H1 (cell line): Measurements from ENCODE around the gene MARVELD2. TPM values are rescaled to one million over a fixed set of nuclear protein-coding genes. Genes with fewer than 3 reads are reported as not detected.

Source experiments
- CTCF ChIA-PET: fragments of 300-600 bp; sonication (Branson Sonifier 250); formaldehyde crosslinking; loops from one replicate; lab custom pipeline; 2021; ENCODE audit not compliant: partially characterized antibody; lab: Charles Lee
- POLR2A ChIA-PET: fragments of 300-600 bp; sonication (Branson Sonifier 250); formaldehyde crosslinking; loops from one replicate; lab custom pipeline; 2021; ENCODE audit warnings: inconsistent platforms; ENCODE audit not compliant: partially characterized antibody; lab: Charles Lee
- DNase-seq, 2 experiments: peaks; one replicate each; pipeline versions ENCODE4 v3.0.0 to v3.0.0-alpha.2; 2010 to 2022; ENCODE audit warnings: low spot score in 2 of 2, low read depth in 1 of 2, mixed read lengths in 1 of 2
- FAIRE-seq: peaks from 2 replicates; lab custom pipeline; 2011; peaks lifted over from hg19 to GRCh38; lab: Jason Lieb, UNC
- H2AFZ ChIP-seq: 2 replicates; pipeline ENCODE4 v1.8.1; 2012; ENCODE audit warnings: low read length, inconsistent platforms
- H2AK5ac ChIP-seq: 2 replicates; pipeline ENCODE4 v1.6.1; 2013; ENCODE audit warnings: low read depth, low read length
- H2BK120ac ChIP-seq: replicated peaks from 2 replicates; pipeline ENCODE3; 2013; ENCODE audit warnings: low read depth, low read length, inconsistent platforms
- H2BK12ac ChIP-seq: 2 replicates; pipeline ENCODE4 v1.6.1; 2013; ENCODE audit warnings: low read depth, low read length
- H2BK15ac ChIP-seq: 2 replicates; pipeline ENCODE4 v1.6.1; 2013; ENCODE audit warnings: low read length
- H2BK20ac ChIP-seq: 2 replicates; pipeline ENCODE4 v1.6.1; 2013; ENCODE audit warnings: low read length
- H2BK5ac ChIP-seq: 2 replicates; pipeline ENCODE4 v1.6.1; 2013; ENCODE audit warnings: low read depth, low read length
- H3K14ac ChIP-seq: 2 replicates; pipeline ENCODE4 v1.6.1; 2013; ENCODE audit warnings: inconsistent platforms; ENCODE audit not compliant: insufficient read length
- H3K18ac ChIP-seq: 2 replicates; pipeline ENCODE4 v1.6.1; 2013; ENCODE audit warnings: low read length; ENCODE audit errors: extremely low read depth
- H3K23ac ChIP-seq: 2 replicates; pipeline ENCODE4 v1.6.1; 2013; ENCODE audit warnings: inconsistent platforms; ENCODE audit not compliant: insufficient read length
- H3K23me2 ChIP-seq: 2 replicates; pipeline ENCODE4 v1.6.1; 2013; ENCODE audit warnings: low read depth, low read length
- H3K27ac ChIP-seq: 2 replicates; pipeline ENCODE4 v1.6.1; 2011; ENCODE audit warnings: low read depth, low read length, inconsistent platforms
- H3K27me3 ChIP-seq, 4 experiments: replicated peaks in 1 of 4; 1 replicate in 1 of 4; 2 replicates in 3 of 4; pipeline versions ENCODE4 v1.6.1 to v1.8.1; 2011 to 2013; ENCODE audit warnings: low read length in 3 of 4, mild to moderate bottlenecking in 3 of 4, inconsistent platforms in 2 of 4, mixed read lengths in 2 of 4, moderate library complexity in 1 of 4; ENCODE audit not compliant: control insufficient read depth in 3 of 4, insufficient read depth in 3 of 4; ENCODE audit errors: extremely low read depth in 1 of 4
- H3K36me3 ChIP-seq, 4 experiments: 2 replicates each; pipeline versions ENCODE4 v1.6.1 to v1.8.1; 2011 to 2013; ENCODE audit warnings: mild to moderate bottlenecking in 4 of 4, low read length in 3 of 4, moderate library complexity in 2 of 4, control low read depth in 1 of 4, inconsistent platforms in 1 of 4; ENCODE audit not compliant: insufficient read depth in 4 of 4, control insufficient read depth in 2 of 4
- H3K4ac ChIP-seq: replicated peaks from 2 replicates; pipeline ENCODE3; 2013; ENCODE audit warnings: low read length, low read depth, mixed read lengths, inconsistent platforms; ENCODE audit not compliant: insufficient read length
- H3K4me1 ChIP-seq, 4 experiments: replicated peaks in 1 of 4; 1 replicate in 1 of 4; 2 replicates in 3 of 4; pipeline versions ENCODE4 v1.6.1 to v1.8.1; 2011 to 2013; ENCODE audit warnings: low read length in 3 of 4, inconsistent platforms in 2 of 4, mixed read lengths in 1 of 4; ENCODE audit not compliant: insufficient read depth in 4 of 4, control insufficient read depth in 3 of 4
- H3K4me2 ChIP-seq, 2 experiments: 2 replicates each; pipeline versions ENCODE4 v1.6.1 to v1.8.1; 2011 to 2013; ENCODE audit warnings: low read depth in 2 of 2, low read length in 2 of 2, control low read depth in 1 of 2, inconsistent platforms in 1 of 2, mild to moderate bottlenecking in 1 of 2; ENCODE audit not compliant: insufficient read depth in 1 of 2
- H3K4me3 ChIP-seq, 4 experiments: fragments of 200-600, 300-600 bp in 1 of 4; sonication (generic), shearing (Covaris generic), sonication (Bioruptor Twin) in 1 of 4; 2 replicates each; pipeline versions ENCODE4 v1.5.1 to v1.8.1; 2011 to 2016; ENCODE audit warnings: low read length in 4 of 4, low read depth in 3 of 4, control low read depth in 2 of 4, inconsistent platforms in 2 of 4, mild to moderate bottlenecking in 2 of 4, mixed read lengths in 1 of 4, moderate library complexity in 1 of 4; ENCODE audit not compliant: insufficient read depth in 2 of 4; ENCODE audit errors: extremely low read depth in 1 of 4
- H3K56ac ChIP-seq: replicated peaks from 2 replicates; pipeline ENCODE3; 2013; ENCODE audit warnings: low read depth, mild to moderate bottlenecking, mixed read lengths, low read length, inconsistent platforms; ENCODE audit not compliant: insufficient read length
- H3K79me1 ChIP-seq: 2 replicates; pipeline ENCODE4 v1.6.1; 2013; ENCODE audit warnings: low read depth, low read length, control low read depth
- H3K79me2 ChIP-seq, 2 experiments: 2 replicates each; pipeline versions ENCODE4 v1.6.1 to v1.8.1; 2012 to 2013; ENCODE audit warnings: low read length in 2 of 2, mild to moderate bottlenecking in 2 of 2, inconsistent platforms in 1 of 2; ENCODE audit not compliant: insufficient read depth in 2 of 2, control insufficient read depth in 1 of 2
- H3K9ac ChIP-seq, 4 experiments: replicated peaks in 1 of 4; 1 replicate in 1 of 4; 2 replicates in 3 of 4; pipeline versions ENCODE4 v1.6.1 to v1.8.1; 2011 to 2013; ENCODE audit warnings: low read depth in 3 of 4, low read length in 3 of 4, control low read depth in 2 of 4, mild to moderate bottlenecking in 2 of 4, moderate library complexity in 2 of 4, inconsistent platforms in 1 of 4; ENCODE audit errors: extremely low read depth in 1 of 4
- H3K9me3 ChIP-seq, 2 experiments: 2 replicates each; pipeline versions ENCODE4 v1.6.1 to v1.8.1; 2012 to 2013; ENCODE audit warnings: mild to moderate bottlenecking in 2 of 2, moderate library complexity in 2 of 2, control low read depth in 1 of 2, inconsistent platforms in 1 of 2, low read depth in 1 of 2, low read length in 1 of 2, mixed read lengths in 1 of 2; ENCODE audit not compliant: insufficient read depth in 2 of 2
- H4K20me1 ChIP-seq, 2 experiments: replicated peaks in 1 of 2; 2 replicates each; pipeline versions ENCODE3 to v1.8.1; 2011 to 2013; ENCODE audit warnings: inconsistent platforms in 2 of 2, low read length in 2 of 2, mild to moderate bottlenecking in 1 of 2; ENCODE audit not compliant: insufficient read depth in 2 of 2, control insufficient read depth in 1 of 2
- H4K5ac ChIP-seq: 2 replicates; pipeline ENCODE4 v1.6.1; 2013; ENCODE audit warnings: low read length, low read depth, mixed read lengths, inconsistent platforms; ENCODE audit not compliant: insufficient read length
- H4K8ac ChIP-seq: 2 replicates; pipeline ENCODE4 v1.8.0; 2013; ENCODE audit warnings: mild to moderate bottlenecking, moderate library complexity, low read length, inconsistent platforms; ENCODE audit not compliant: insufficient read depth; ENCODE audit errors: extremely low read depth
- H4K91ac ChIP-seq: replicated peaks from 2 replicates; pipeline ENCODE3; 2013; ENCODE audit warnings: low read length, mixed read lengths, inconsistent platforms; ENCODE audit not compliant: insufficient read length
- BACH1 ChIP-seq: IDR thresholded peaks from 2 replicates; pipeline ENCODE4 v1.6.1; 2012; ENCODE audit warnings: low read length, improper control_type of control experiment
- CTBP2 ChIP-seq: IDR thresholded peaks from 2 replicates; pipeline ENCODE4 v1.7.0; 2011; ENCODE audit warnings: borderline replicate concordance, mild to moderate bottlenecking, moderate library complexity, mixed read lengths, low read length; ENCODE audit not compliant: insufficient read depth, insufficient read length
- EP300 ChIP-seq, 2 experiments: IDR thresholded peaks; 1 replicate in 1 of 2; 2 replicates in 1 of 2; pipeline ENCODE4 v1.6.1; 2011 to 2012; ENCODE audit warnings: low read depth in 2 of 2, low read length in 2 of 2, mild to moderate bottlenecking in 2 of 2, borderline replicate concordance in 1 of 2, inconsistent platforms in 1 of 2, moderate library complexity in 1 of 2
- MAFK ChIP-seq: IDR thresholded peaks from 2 replicates; pipeline ENCODE4 v1.6.1; 2012; ENCODE audit warnings: low read depth, mild to moderate bottlenecking, improper control_type of control experiment, low read length
- RXRA ChIP-seq: IDR thresholded peaks from 2 replicates; pipeline ENCODE4 v1.6.1; 2011; ENCODE audit warnings: low read depth, mild to moderate bottlenecking, low read length, moderate library complexity; ENCODE audit not compliant: insufficient read depth
- SIRT6 ChIP-seq: IDR thresholded peaks from one replicate; pipeline ENCODE4 v1.7.1; 2012; ENCODE audit warnings: low read length, inconsistent platforms
- SIX5 ChIP-seq: IDR thresholded peaks from 2 replicates; pipeline ENCODE4 v1.6.1; 2011; ENCODE audit warnings: mild to moderate bottlenecking, low read depth, low read length
- SP1 ChIP-seq: IDR thresholded peaks from 2 replicates; pipeline ENCODE4 v1.6.1; 2011; ENCODE audit warnings: low read depth, low read length
- SP4 ChIP-seq: IDR thresholded peaks from 2 replicates; pipeline ENCODE4 v1.6.1; 2012; ENCODE audit warnings: low read length, inconsistent platforms
- TAF1 ChIP-seq: IDR thresholded peaks from 2 replicates; pipeline ENCODE4 v1.6.1; 2011; ENCODE audit warnings: mild to moderate bottlenecking, low read depth, low read length
- TCF12 ChIP-seq: IDR thresholded peaks from 2 replicates; pipeline ENCODE4 v1.6.1; 2011; ENCODE audit warnings: low read depth, mild to moderate bottlenecking, low read length
- ZNF274 ChIP-seq: IDR thresholded peaks from 2 replicates; pipeline ENCODE4 v1.7.0; 2012; ENCODE audit warnings: low read length, borderline replicate concordance; ENCODE audit errors: extremely low read depth
- WGBS, 2 experiments: shearing (Covaris generic) in 1 of 2; methylation state at CpG; one replicate each; pipeline versions ENCODE4 v1.1.6 to v1.1.7; 2013 to 2015; ENCODE audit warnings: low lambda C conversion rate in 2 of 2, mixed read lengths in 2 of 2, inconsistent platforms in 1 of 2, low coverage in 1 of 2, missing lambda C conversion rate in 1 of 2; ENCODE audit not compliant: insufficient replicate concordance in 2 of 2, insufficient coverage in 1 of 2, insufficient read length in 1 of 2; ENCODE audit errors: extremely low coverage in 1 of 2, missing lambda C conversion rate in 1 of 2; 5-methylcytosine and 5-hydroxymethylcytosine counted together
- polyA plus RNA-seq, 7 experiments: library from polyadenylated mRNA; depleted of rRNA in 3 of 7; stranded (reverse) in 5 of 7; unstranded in 2 of 7; fragments of >200 nt in 5 of 7; fragments of 200-250 nt in 2 of 7; gene quantifications; 1 replicate in 5 of 7; 2 replicates in 1 of 7; 4 replicates in 1 of 7; pipeline versions ENCODE4 v1.2.1 to v1.2.3, GENCODE V29; 2011 to 2013; ENCODE audit warnings: missing spikeins in 2 of 7, mixed read lengths in 2 of 7
- total RNA-seq: library from RNA; stranded (reverse); fragmentation: NEBNext Ultra II Directional; extraction: Animal tissue kit (Norgen Biotek cat#: 25700); gene quantifications from 2 replicates; pipeline ENCODE4 v1.2.1, GENCODE V29; 2021
- TF ChIP-seq, protein P1 (sequence below): IDR thresholded peaks from 2 replicates; pipeline ENCODE4 v1.6.1; 2012; ENCODE audit warnings: inconsistent platforms
- TF ChIP-seq, protein P2 (sequence below): IDR thresholded peaks from 2 replicates; pipeline ENCODE4 v1.6.1; 2012; ENCODE audit warnings: low read length, inconsistent platforms

Gene MARVELD2
- total and polyA plus RNA-seq, 2 of the 8 experiments (the other 6 are each of a cell fraction or from before 2014, with no cell fraction given): 18.7 to 31.0 TPM

GRCh38 chr5:69462170-69462569 lies 47.3 kb downstream of the MARVELD2 start:
- Histone ChIP-seq H3K4me1 (no peaks in the 10 kb centered on the region), H2BK120ac (no peak overlapping the region), H3K79me2 (no peaks in the 10 kb centered on the region), H3K4me3 (no peak overlapping the region), H3K9me3 (no peaks in the 10 kb centered on the region), H4K91ac (no peak overlapping the region), H2BK12ac (no peak overlapping the region), H2BK5ac (no peak overlapping the region), H3K27me3 (no peaks in the 10 kb centered on the region), H3K36me3 (no peaks in the 10 kb centered on the region), H3K9ac (no peak overlapping the region), H2AK5ac (no peak overlapping the region), H3K27ac (no peak overlapping the region), H2BK20ac (no peak overlapping the region), H3K18ac (no peak overlapping the region), H3K23ac (no peak overlapping the region), H3K4me2 (no peak overlapping the region), H4K5ac (no peak overlapping the region), H4K20me1 (no peaks in the 10 kb centered on the region), H4K8ac (no peak overlapping the region), H3K4ac (no peak overlapping the region), H3K79me1 (no peaks in the 10 kb centered on the region), H3K56ac (no peak overlapping the region), H3K23me2 (no peaks in the 10 kb centered on the region), H2BK15ac (no peak overlapping the region), H3K14ac (no peak overlapping the region), H2AFZ (no peak overlapping the region)
- WGBS, 2 experiments: 100% methylated on average over 1 of the region's 1 CpG; no CpG with 5 or more reads in 1 of the 2 experiments
- POLR2A ChIA-PET: no interaction called here
- CTCF ChIA-PET: no interaction called here
- no peak for DNase-seq
- no peak for FAIRE-seq
- TF ChIP-seq BACH1 (no peak), SIRT6 (no peak), TAF1 (no peak), SP1 (no peak), TCF12 (no peak), SIX5 (no peak), SP4 (no peak), RXRA (no peak), ZNF274 (no peak), CTBP2 (no peak), MAFK (no peak), EP300 (IDR thresholded peaks at IDR 0.05; ENCODE audit: borderline replicate concordance in 1 of 2, low read depth in 2 of 2, low read length in 2 of 2) (no peak)
- TF ChIP-seq, protein P1, sequence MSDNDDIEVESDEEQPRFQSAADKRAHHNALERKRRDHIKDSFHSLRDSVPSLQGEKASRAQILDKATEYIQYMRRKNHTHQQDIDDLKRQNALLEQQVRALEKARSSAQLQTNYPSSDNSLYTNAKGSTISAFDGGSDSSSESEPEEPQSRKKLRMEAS: no peak
- TF ChIP-seq, protein P2, sequence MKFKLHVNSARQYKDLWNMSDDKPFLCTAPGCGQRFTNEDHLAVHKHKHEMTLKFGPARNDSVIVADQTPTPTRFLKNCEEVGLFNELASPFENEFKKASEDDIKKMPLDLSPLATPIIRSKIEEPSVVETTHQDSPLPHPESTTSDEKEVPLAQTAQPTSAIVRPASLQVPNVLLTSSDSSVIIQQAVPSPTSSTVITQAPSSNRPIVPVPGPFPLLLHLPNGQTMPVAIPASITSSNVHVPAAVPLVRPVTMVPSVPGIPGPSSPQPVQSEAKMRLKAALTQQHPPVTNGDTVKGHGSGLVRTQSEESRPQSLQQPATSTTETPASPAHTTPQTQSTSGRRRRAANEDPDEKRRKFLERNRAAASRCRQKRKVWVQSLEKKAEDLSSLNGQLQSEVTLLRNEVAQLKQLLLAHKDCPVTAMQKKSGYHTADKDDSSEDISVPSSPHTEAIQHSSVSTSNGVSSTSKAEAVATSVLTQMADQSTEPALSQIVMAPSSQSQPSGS: no peak
